Omental fat pad (tissue), 4 donors: ENCODE data around the gene ZGPAT. TPM values are rescaled to one million over a fixed set of nuclear protein-coding genes. Genes with fewer than 3 reads are reported as not detected.

ENCODE experiments used
- ATAC-seq: fragments of 150-250 bp; one replicate; pipeline ENCODE4 v1.9.1; 2016; ENCODE audit warnings: mild to moderate bottlenecking, moderate library complexity; ENCODE audit not compliant: low FRiP score
- DNase-seq: peaks from one replicate; pipeline ENCODE4 v3.0.0-alpha.2; 2019; ENCODE audit warnings: low spot score
- CTCF ChIP-seq, 3 donors: fragments of 450-650 bp; IDR thresholded peaks; one replicate each; pipeline ENCODE4 v1.5.1; 2016 to 2017; ENCODE audit warnings: antibody characterized with exemption in 3 of 3, mild to moderate bottlenecking in 3 of 3, moderate library complexity in 2 of 3
- total RNA-seq, 4 donors: library from RNA; depleted of rRNA; stranded (reverse); fragments of >200 nt; gene quantifications; one replicate each; pipeline ENCODE4 v1.1.0, GENCODE V29; 2016

ZGPAT gene
- total RNA-seq, 4 donors from 2014 or later: 13.2 to 34.5 (median 20.6) TPM

DNA sequence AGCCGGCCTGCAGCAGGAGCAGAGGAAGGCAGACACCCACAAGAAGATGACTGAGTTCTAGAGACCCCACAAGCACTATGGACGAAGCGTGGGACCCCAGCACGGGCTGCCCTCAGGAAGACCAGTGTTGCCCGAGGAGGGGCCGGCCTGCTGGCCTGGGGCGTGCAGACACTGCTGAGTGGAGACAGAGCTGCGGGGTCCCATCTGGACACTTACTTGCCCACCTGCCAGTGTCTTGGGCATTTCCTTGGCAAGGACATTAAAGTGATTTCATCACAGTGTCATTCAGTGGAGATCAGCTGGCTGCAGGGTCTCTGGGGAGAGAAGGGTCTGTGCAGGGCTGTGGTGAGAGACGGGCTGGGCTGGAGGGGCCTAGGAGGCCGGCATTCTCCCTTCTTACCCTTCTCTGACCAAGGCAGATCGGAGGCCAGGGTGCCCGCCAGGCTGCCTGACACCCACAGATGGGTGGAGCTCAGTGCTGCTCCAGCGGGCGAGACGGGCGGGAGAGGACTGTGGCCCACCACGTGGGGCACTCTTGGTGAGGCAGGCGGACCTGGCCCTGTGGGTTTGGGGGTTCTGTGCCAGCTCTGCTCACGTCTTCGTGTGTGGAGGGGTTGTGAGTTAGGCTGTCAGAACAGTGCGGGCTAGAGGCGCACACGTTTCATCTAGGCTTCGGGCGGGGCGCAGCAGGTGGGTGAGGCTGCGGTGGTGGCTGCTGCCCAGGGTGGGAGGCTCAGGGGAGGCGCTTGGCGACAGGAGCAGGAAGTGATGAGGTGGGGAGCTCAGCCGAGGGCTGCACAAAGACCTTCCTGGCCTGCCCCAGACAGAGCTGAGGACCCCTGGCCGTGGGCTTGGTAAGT lies 28.2 kb downstream of the ZGPAT start, which contains the start of gene LIME1:
LIME1 (plus strand) TSS at position 806 of the 860 bp plus-strand sequence. CDS start 886 bp downstream, outside the sequence.
- ATAC-seq: no peak
- no peak for TF ChIP-seq CTCF (IDR thresholded peaks at IDR 0.05)
- no peak for DNase-seq

- no peak for TF ChIP-seq CTCF (IDR thresholded peaks at IDR 0.05)
- DNase-seq (no peak), ATAC-seq (no peak)
These were observed 29.3 kb downstream of the ZGPAT start for GRCh38 chr20:63736893-63737694.

- DNase-seq (no peak), ATAC-seq (no peak)
- TF ChIP-seq CTCF (IDR thresholded peaks at IDR 0.05): no peak
These were observed 29.8 kb downstream of the ZGPAT start for GRCh38 chr20:63737695-63737944.

- DNase-seq: no peak
- no peak for ATAC-seq
These were observed 30.3 kb downstream of the ZGPAT start for GRCh38 chr20:63737945-63738686.

DNA sequence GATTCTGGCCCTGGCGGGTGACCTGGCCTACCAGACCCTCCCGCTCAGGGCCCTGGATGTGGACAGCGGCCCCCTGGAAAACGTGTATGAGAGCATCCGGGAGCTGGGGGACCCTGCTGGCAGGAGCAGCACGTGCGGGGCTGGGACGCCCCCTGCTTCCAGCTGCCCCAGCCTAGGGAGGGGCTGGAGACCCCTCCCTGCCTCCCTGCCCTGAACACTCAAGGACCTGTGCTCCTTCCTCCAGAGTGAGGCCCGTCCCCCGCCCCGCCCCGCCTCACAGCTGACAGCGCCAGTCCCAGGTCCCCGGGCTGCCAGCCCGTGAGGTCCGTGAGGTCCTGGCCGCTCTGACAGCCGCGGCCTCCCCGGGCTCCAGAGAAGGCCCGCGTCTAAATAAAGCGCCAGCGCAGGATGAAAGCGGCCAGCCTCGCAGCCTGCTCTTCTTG lies 30.9 kb downstream of the ZGPAT start:
- no peak for DNase-seq
- no peak for ATAC-seq
- no peak for TF ChIP-seq CTCF (IDR thresholded peaks at IDR 0.05)

More at GRCh38 chr20:63737945-63738686, 30.3 kb downstream of the ZGPAT start:
- TF ChIP-seq CTCF (IDR thresholded peaks at IDR 0.05): no peak

DNA sequence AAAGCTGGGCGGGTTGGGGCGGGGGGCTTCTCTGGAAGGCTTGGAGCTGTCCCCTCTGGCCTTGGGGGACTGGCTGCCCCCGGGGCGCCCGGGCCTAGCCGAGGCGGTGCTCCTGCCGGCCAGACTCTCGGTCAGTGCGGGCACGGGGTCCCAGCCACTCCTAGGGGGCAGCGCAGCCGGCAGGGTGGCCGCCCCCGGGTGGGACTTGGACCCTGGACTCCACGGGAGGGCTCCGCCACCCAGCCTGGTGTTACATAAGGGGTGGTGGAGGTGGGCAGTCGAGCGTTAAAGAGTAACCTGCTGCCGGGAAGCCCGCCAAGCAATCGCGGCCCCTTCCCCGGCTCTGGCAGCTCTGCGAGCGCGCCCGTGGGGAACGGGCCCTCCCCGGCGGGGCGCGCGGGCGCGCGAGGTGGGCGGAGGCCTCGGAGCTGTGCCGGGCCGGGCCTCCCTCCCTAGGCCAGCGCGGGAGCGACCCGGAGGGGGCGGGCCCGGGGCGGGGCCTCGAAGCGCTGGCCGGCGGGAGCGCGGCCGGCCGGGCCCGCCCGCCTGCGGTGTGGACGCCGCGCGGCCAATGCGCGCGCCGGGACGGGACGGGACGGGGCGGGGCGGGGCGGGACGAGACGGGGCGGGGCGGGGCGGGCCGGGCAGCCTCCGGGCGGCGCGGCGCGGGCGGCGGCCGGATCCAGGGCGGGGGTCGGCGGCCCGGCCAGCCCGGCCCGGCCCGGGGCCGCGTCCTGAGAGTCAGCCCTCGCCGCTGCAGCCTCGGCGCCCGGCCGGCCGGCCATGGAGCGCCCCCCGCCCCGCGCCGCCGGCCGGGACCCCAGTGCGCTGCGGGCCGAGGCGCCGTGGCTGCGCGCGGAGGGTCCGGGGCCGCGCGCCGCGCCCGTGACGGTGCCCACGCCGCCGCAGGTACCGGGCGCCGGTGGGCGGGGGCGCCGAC lies 31.6 kb downstream of the ZGPAT start, which contains the start of gene SLC2A4RG:
SLC2A4RG (plus strand) TSS at position 647 of the 940 bp plus-strand sequence; CDS start at position 784, 137 bp downstream.
- no peak for DNase-seq
- TF ChIP-seq CTCF (IDR thresholded peaks at IDR 0.05): no peak
- peak; percentile 74 for ATAC-seq
